ENCODE measurements around the gene NDUFAF3.

GRCh38 chr3:49009396-49009795 lies 12.5 kb upstream of the NDUFAF3 start:
- TF ChIP-seq, protein P1, sequence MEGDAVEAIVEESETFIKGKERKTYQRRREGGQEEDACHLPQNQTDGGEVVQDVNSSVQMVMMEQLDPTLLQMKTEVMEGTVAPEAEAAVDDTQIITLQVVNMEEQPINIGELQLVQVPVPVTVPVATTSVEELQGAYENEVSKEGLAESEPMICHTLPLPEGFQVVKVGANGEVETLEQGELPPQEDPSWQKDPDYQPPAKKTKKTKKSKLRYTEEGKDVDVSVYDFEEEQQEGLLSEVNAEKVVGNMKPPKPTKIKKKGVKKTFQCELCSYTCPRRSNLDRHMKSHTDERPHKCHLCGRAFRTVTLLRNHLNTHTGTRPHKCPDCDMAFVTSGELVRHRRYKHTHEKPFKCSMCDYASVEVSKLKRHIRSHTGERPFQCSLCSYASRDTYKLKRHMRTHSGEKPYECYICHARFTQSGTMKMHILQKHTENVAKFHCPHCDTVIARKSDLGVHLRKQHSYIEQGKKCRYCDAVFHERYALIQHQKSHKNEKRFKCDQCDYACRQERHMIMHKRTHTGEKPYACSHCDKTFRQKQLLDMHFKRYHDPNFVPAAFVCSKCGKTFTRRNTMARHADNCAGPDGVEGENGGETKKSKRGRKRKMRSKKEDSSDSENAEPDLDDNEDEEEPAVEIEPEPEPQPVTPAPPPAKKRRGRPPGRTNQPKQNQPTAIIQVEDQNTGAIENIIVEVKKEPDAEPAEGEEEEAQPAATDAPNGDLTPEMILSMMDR (IDR thresholded peaks at IDR 0.05) = no peak
- TF ChIP-seq POLR2A (IDR thresholded peaks at IDR 0.05) = no peak

All from esophagus squamous epithelium (tissue), 4 donors.